Colonic mucosa (tissue), 4 donors: ENCODE results near the gene PIGBOS1. TPM values are rescaled to one million over a fixed set of nuclear protein-coding genes. Genes with fewer than 3 reads are reported as not detected.
A peak's percentile ranks its signal among the peaks of the same experiment; 100 is the strongest.
"Not testable (repeated sequence)": the region's sequence is repeated elsewhere in the genome, so short reads cannot be mapped to it uniquely, and the experiment has no call there.

ENCODE experiments used
- DNase-seq: peaks from one replicate; pipeline ENCODE4 v3.0.0-alpha.2; 2020
- H3K27ac ChIP-seq: fragments of 200-600 bp; one replicate; pipeline ENCODE4 v1.8.0; 2021
- H3K27me3 ChIP-seq: fragments of 200-600 bp; one replicate; pipeline ENCODE4 v1.8.0; 2021
- H3K36me3 ChIP-seq: fragments of 200-600 bp; one replicate; pipeline ENCODE4 v1.8.0; 2021
- H3K4me1 ChIP-seq: fragments of 200-600 bp; one replicate; pipeline ENCODE4 v1.8.0; 2021; ENCODE audit warnings: mild to moderate bottlenecking
- H3K4me3 ChIP-seq: fragments of 200-600 bp; one replicate; pipeline ENCODE4 v1.8.0; 2021
- H3K9ac ChIP-seq, 2 donors: one replicate each; pipeline ENCODE4 v1.7.0; 2013; ENCODE audit warnings: control low read depth in 2 of 2, low read depth in 2 of 2, low read length in 2 of 2
- H3K9me3 ChIP-seq: fragments of 200-600 bp; one replicate; pipeline ENCODE4 v1.8.0; 2021
- intact Hi-C: fragments of 100-400 bp; cut with DNase I; formaldehyde crosslinking; loops from one replicate; pipeline ENCODE4 v1.14.1; 2022
- total RNA-seq, 2 donors: library from RNA; stranded (reverse); fragmentation: NEBNext Ultra II Directional in 1 of 2; extraction: Animal tissue kit (Norgen Biotek cat#: 25700) in 1 of 2; gene quantifications; one replicate each; pipeline ENCODE4 v1.2.1, GENCODE V29; 2021
- TF ChIP-seq, protein P1 (sequence below): fragments of 200-600 bp; IDR thresholded peaks from one replicate; pipeline ENCODE4 v1.8.0; 2022; ENCODE audit warnings: antibody characterized with exemption, mild to moderate bottlenecking
- donor health status: healthy.
- donor health status: DM: no; HTN: no; CAD: no.
- donor health status: DM: no; HTN: no; CAD: no.

The PIGBOS1 gene
- total RNA-seq, 2 donors from 2014 or later, result 11.8 to 13.0 TPM

DNA sequence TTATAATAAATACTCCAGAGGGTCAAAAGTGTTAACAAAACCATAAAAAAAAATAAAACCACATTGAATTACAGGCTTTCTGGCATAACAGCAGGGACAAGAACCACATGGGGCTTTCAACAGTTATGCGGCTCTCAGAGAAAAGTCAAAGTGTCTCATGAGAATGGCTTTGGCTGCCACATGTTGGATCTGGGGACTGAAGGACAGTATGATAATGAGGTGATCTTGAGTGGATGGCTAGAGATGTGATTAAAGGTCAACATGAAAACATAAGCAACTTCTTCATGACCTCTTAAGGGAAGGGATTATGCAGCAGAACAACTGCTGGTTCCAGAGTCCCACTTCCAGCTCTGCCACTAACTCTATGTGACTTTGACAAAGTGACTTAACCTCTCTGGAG is 34.5 kb downstream of the PIGBOS1 start:
- Histone ChIP-seq H3K27me3 (no peaks in the 10 kb centered on the region), H3K9ac (no peak overlapping the region), H3K36me3 (no peaks in the 10 kb centered on the region), H3K4me3 (no peak overlapping the region), H3K4me1 (no peaks in the 10 kb centered on the region), H3K27ac (no peak overlapping the region), H3K9me3 (no peaks in the 10 kb centered on the region)
- DNase-seq, result no peak
- intact Hi-C loops, result no loop called here
- TF ChIP-seq, protein P1, sequence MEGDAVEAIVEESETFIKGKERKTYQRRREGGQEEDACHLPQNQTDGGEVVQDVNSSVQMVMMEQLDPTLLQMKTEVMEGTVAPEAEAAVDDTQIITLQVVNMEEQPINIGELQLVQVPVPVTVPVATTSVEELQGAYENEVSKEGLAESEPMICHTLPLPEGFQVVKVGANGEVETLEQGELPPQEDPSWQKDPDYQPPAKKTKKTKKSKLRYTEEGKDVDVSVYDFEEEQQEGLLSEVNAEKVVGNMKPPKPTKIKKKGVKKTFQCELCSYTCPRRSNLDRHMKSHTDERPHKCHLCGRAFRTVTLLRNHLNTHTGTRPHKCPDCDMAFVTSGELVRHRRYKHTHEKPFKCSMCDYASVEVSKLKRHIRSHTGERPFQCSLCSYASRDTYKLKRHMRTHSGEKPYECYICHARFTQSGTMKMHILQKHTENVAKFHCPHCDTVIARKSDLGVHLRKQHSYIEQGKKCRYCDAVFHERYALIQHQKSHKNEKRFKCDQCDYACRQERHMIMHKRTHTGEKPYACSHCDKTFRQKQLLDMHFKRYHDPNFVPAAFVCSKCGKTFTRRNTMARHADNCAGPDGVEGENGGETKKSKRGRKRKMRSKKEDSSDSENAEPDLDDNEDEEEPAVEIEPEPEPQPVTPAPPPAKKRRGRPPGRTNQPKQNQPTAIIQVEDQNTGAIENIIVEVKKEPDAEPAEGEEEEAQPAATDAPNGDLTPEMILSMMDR, result no peak

- TF ChIP-seq, protein P1, result no peak
- no peaks in the 10 kb centered on the region for H3K4me1 ChIP-seq
- no peaks in the 10 kb centered on the region for H3K27me3 ChIP-seq
- no peaks in the 10 kb centered on the region for H3K36me3 ChIP-seq
- DNase-seq, result no peak
- H3K9me3 ChIP-seq, result no peaks in the 10 kb centered on the region
- intact Hi-C loops, result no loop called here
- H3K27ac ChIP-seq, result no peak overlapping the region
- no peak overlapping the region for H3K4me3 ChIP-seq
- peak overlapping the region in 1 of 2 donors; percentile 23 for H3K9ac ChIP-seq
These were observed 35.4 kb downstream of the PIGBOS1 start for GRCh38 chr15:55283379-55284147.

GRCh38 chr15:55282284-55282833 is 36.6 kb downstream of the PIGBOS1 start:
- TF ChIP-seq, protein P1, result no peak
- Histone ChIP-seq H3K27ac (peak overlapping the region; percentile 34), H3K27me3 (no peaks in the 10 kb centered on the region), H3K36me3 (no peaks in the 10 kb centered on the region), H3K4me1 (no peaks in the 10 kb centered on the region), H3K9ac (peak overlapping the region in 1 of 2 donors; percentile 23), H3K4me3 (no peak overlapping the region), H3K9me3 (no peaks in the 10 kb centered on the region)
- intact Hi-C loops, result no loop called here
- no peak for DNase-seq

DNA sequence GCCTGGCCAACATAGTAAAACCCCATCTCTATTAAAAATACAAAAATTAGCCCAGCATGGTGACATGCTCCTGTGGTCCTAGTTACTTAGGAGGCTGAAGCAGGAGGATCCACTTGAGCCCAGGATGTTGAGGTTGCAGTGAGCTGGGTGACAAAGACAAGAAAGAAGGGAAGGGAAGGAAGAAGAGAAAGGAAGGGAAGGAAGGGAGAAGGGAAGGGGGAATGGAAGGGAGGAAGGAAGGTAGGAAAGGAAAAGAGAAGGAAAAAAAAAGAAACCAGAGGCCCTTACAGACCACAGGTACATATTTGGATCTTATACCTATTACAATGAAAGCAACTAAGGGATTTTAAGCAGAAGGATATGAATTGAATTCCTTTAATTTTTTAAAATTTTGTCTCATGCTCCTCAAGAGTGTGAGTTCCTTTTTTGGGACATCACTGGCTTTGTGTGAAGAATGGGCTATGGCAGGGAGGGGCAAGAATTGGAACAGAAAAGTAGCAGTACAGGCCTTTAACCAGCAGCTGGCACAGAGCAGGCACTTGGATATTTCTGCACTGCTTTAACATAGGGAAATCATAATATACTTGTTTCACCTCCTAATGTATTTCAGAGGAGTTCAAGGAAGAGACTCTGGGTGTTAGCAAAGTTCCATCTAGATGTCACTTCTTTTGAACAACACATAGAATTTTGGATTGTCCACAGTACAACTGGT is 37.2 kb downstream of the PIGBOS1 start:
- DNase-seq, result no peak
- intact Hi-C loops, result no loop called here
- H3K4me3 ChIP-seq, result no peak overlapping the region
- peak overlapping the region in 1 of 2 donors; percentile 19 for H3K9ac ChIP-seq
- no peaks in the 10 kb centered on the region for H3K9me3 ChIP-seq
- H3K27me3 ChIP-seq, result no peaks in the 10 kb centered on the region
- no peaks in the 10 kb centered on the region for H3K4me1 ChIP-seq
- TF ChIP-seq, protein P1, result no peak
- H3K36me3 ChIP-seq, result no peaks in the 10 kb centered on the region
- peak overlapping the region; percentile 34 for H3K27ac ChIP-seq

DNA sequence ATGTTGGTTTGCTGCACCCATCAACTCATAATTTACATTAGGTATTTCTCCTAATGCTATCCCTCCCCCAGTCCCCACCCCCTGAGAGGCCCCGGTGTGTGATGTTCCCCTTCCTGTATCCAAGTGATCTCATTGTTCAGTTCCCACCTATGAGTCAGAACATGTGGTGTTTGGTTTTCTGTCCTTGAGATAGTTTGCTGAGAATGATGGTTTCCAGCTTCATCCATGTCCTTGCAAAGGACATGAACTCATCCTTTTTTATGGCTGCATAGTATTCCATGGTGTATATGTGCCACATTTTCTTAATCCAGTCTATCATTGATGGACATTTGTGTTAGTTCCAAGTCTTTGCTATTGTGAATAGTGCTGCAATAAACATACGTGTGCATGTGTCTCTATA is 38.3 kb downstream of the PIGBOS1 start:
- H3K9ac ChIP-seq, H3K9me3 ChIP-seq, DNase-seq, H3K36me3 ChIP-seq, H3K4me1 ChIP-seq, H3K27me3 ChIP-seq, H3K4me3 ChIP-seq, intact Hi-C loops: not testable (repeated sequence)
- peak overlapping the region; percentile 52 for H3K27ac ChIP-seq
